Lung microvascular endothelial cell (primary cell): ENCODE measurements around the gene C11orf52. TPM values are rescaled to one million over a fixed set of nuclear protein-coding genes. Genes with fewer than 3 reads are reported as not detected.
"Not testable (repeated sequence)": the region's sequence is repeated elsewhere in the genome, so short reads cannot be mapped to it uniquely, and the experiment has no call there.

Experiments used
- DNase-seq, 2 donors: peaks; one replicate each; pipeline versions ENCODE4 v3.0.0 to v3.0.0-alpha.2; 2010; ENCODE audit warnings: low read depth in 2 of 2
- total RNA-seq: library from RNA; depleted of rRNA; stranded (reverse); fragments of >200 nt; gene quantifications from 2 replicates; pipeline ENCODE4 v1.2.1, GENCODE V29; 2014

C11orf52 gene
- total RNA-seq, 1 donor from 2014 or later, result not detected

- no peak for DNase-seq
These were observed 6.2 kb upstream of the C11orf52 start, which contains the start of gene HSPB2 for GRCh38 chr11:111912535-111912934. TSS of gene HSPB2 (plus strand) at chr11:111912734. CDS start at chr11:111912830, 96 bp downstream.

- DNase-seq, result no peak
These were observed 5.5 kb upstream of the C11orf52 start for GRCh38 chr11:111913031-111913861.

- DNase-seq, result peak; percentile 55 to 68
These were observed 4.7 kb upstream of the C11orf52 start for GRCh38 chr11:111913997-111914396.

GRCh38 chr11:111916768-111917167, 1.9 kb upstream of the C11orf52 start:
- DNase-seq, result no peak

GRCh38 chr11:111917312-111917711, 1.4 kb upstream of the C11orf52 start:
- no peak for DNase-seq

GRCh38 chr11:111917788-111918187, 925 bp upstream of the C11orf52 start:
- DNase-seq, result no peak

GRCh38 chr11:111920908-111921307, 2.2 kb downstream of the C11orf52 start:
- no peak for DNase-seq

GRCh38 chr11:111921541-111922230, 3.0 kb downstream of the C11orf52 start:
- no peak for DNase-seq

- DNase-seq, result peak; percentile 46 to 73
These were observed 4.1 kb downstream of the C11orf52 start for GRCh38 chr11:111922803-111923202.

- DNase-seq, result peak; percentile 28 to 36
These were observed 4.7 kb downstream of the C11orf52 start for GRCh38 chr11:111923351-111923788.

- no peak for DNase-seq
These were observed 5.2 kb downstream of the C11orf52 start for GRCh38 chr11:111923951-111924350.

GRCh38 chr11:111925953-111926352, 7.2 kb downstream of the C11orf52 start:
- DNase-seq, result no peak

- DNase-seq, result peak; percentile 98
These were observed 8.0 kb downstream of the C11orf52 start for GRCh38 chr11:111926505-111927391.

- DNase-seq, result no peak
These were observed 11.8 kb downstream of the C11orf52 start for GRCh38 chr11:111930472-111930871.

- no peak for DNase-seq
These were observed 13.9 kb downstream of the C11orf52 start for GRCh38 chr11:111932611-111932950.

- not testable (repeated sequence) for DNase-seq
These were observed 14.5 kb downstream of the C11orf52 start for GRCh38 chr11:111933176-111933575.

GRCh38 chr11:111933872-111934271, 15.2 kb downstream of the C11orf52 start:
- no peak for DNase-seq

- DNase-seq, result no peak
These were observed 15.6 kb downstream of the C11orf52 start for GRCh38 chr11:111934306-111934705.

GRCh38 chr11:111935317-111936039, 16.8 kb downstream of the C11orf52 start:
- DNase-seq, result no peak

- DNase-seq, result no peak
These were observed 17.4 kb downstream of the C11orf52 start for GRCh38 chr11:111936040-111936540.

- DNase-seq, result no peak
These were observed 18.7 kb downstream of the C11orf52 start for GRCh38 chr11:111937461-111937769.
